Choroid plexus epithelial cell (primary cell): ENCODE results near the gene LSMEM2.

Experiments used
- DNase-seq: peaks from one replicate; pipeline ENCODE4 v3.0.0-alpha.2; 2010; ENCODE audit warnings: low read depth
- H3K4me3 ChIP-seq: 2 replicates; pipeline ENCODE4 v1.5.1; 2011; ENCODE audit warnings: low read depth, mild to moderate bottlenecking, control low read depth, low read length, moderate library complexity
- CTCF ChIP-seq: conservative IDR thresholded peaks from 2 replicates; pipeline ENCODE4 v1.5.1; 2011; ENCODE audit warnings: low read depth, mild to moderate bottlenecking, control low read depth, inconsistent platforms, low read length, moderate library complexity

LSMEM2 gene

GRCh38 chr3:50278880-50279224 lies at the start of gene LSMEM2:
Gene LSMEM2, plus strand, starts transcription at chr3:50279087. Its CDS starts 27 bp downstream, at chr3:50279114.
- no peak for DNase-seq
- no peak within 1 kb of the TSS for H3K4me3 ChIP-seq
- TF ChIP-seq CTCF: no peak

GRCh38 chr3:50229490-50229889 lies 49.4 kb upstream of the LSMEM2 start:
- TF ChIP-seq CTCF: no peak
- DNase-seq: no peak
- no peak overlapping the region for H3K4me3 ChIP-seq

GRCh38 chr3:50230104-50230793 lies 48.6 kb upstream of the LSMEM2 start:
- TF ChIP-seq CTCF: no peak
- DNase-seq: no peak
- H3K4me3 ChIP-seq: no peak overlapping the region

GRCh38 chr3:50230794-50231125 lies 48.1 kb upstream of the LSMEM2 start:
- no peak for DNase-seq
- no peak for TF ChIP-seq CTCF
- no peak overlapping the region for H3K4me3 ChIP-seq

GRCh38 chr3:50231581-50231980 lies 47.3 kb upstream of the LSMEM2 start:
- DNase-seq: no peak
- TF ChIP-seq CTCF: no peak

GRCh38 chr3:50232303-50232702 lies 46.6 kb upstream of the LSMEM2 start:
- H3K4me3 ChIP-seq: no peak overlapping the region
- DNase-seq: no peak
- no peak for TF ChIP-seq CTCF

More at GRCh38 chr3:50231581-50231980, 47.3 kb upstream of the LSMEM2 start:
- H3K4me3 ChIP-seq: no peak overlapping the region

- no peak for DNase-seq
- H3K4me3 ChIP-seq: no peak overlapping the region
- no peak for TF ChIP-seq CTCF
These were observed 45.7 kb upstream of the LSMEM2 start for GRCh38 chr3:50233176-50233575.
